Erythroblast (primary cell): ENCODE measurements around the gene PACS2.

Experiments
- DNase-seq, 2 experiments: peaks; one replicate each; lab custom pipeline; 2025; lab: John Stamatoyannopoulos, UW
- GATA1 ChIP-seq: IDR thresholded peaks from 2 replicates; pipeline ENCODE4 v1.6.1; 2011; ENCODE audit warnings: low read depth, mild to moderate bottlenecking, control low read depth, low read length, moderate library complexity
- POLR2A ChIP-seq: IDR thresholded peaks from 2 replicates; pipeline ENCODE4 v1.6.1; 2011; ENCODE audit warnings: mild to moderate bottlenecking, low read length

The PACS2 gene

GRCh38 chr14:105436891-105437722, 122.6 kb downstream of the PACS2 start:
- no peak for DNase-seq
- TF ChIP-seq GATA1, result no peak

- no peak for DNase-seq
- TF ChIP-seq POLR2A, result no peak
- no peak for TF ChIP-seq GATA1
These were observed 123.4 kb downstream of the PACS2 start for GRCh38 chr14:105437723-105438500.

- TF ChIP-seq POLR2A, result no peak
- no peak for TF ChIP-seq GATA1
- DNase-seq, result no peak
These were observed 124.6 kb downstream of the PACS2 start for GRCh38 chr14:105439179-105439578.

DNA sequence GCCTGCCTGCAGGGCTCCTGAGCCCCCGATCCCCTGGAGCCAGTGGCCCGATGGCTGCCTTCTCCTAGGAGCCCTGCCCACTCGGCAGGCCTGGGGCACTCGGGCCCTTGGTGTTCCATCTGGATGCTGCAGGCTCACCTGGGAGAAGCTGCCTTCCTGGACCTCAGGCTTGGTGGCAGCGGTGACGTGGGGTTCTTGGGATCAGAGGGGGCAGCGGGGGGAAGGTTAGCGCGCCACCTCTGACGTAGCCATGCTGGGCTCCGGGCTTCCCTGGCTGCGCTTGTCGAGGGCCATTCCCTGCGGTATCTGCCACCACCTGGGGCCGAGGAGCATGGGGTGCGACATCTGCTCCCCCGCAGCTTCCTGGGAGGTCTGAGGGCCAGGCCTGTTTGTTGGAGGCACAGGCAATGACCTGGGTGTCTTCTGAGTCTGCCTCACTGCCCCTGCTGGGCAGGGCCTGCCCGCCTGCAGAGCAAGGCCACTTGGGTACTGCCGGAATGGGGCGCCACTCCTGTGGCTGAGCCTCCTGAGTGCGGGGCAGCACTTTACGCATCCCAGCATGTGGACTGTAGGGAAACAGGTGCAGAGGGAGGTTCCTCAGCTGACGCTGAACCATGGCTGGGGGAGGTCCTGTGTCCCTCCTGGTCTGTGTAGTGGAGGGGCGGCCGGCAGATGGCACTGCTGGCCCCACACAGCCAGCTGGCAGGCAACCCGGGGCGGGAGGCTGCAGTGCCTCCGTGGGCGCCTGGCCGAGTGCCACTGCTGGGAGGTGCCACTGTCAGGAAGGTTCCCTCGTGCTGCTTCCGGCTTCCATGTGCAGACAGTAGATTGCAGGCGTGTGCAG, 125.4 kb downstream of the PACS2 start:
- TF ChIP-seq GATA1 (no peak), POLR2A (no peak)
- DNase-seq, result no peak

DNA sequence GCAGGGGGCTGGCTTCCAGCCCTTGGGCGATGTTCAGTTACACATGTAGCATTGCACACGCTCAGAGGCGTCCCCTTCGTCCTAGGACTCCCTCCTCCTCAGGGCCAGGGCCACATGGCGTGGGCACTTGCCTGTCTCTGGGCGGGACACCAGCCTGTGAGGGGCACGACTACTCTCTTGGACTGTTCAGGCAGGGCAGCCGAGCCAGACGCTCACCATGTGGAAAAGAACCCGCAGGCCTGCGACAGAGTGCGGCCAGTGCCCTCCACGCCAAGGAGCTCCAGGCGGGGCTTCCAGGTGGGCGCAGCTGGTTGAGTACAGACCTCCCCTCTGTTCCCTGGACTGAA, 126.0 kb downstream of the PACS2 start:
- TF ChIP-seq POLR2A (no peak), GATA1 (no peak)
- DNase-seq, result no peak

GRCh38 chr14:105440992-105441391, 126.4 kb downstream of the PACS2 start:
- DNase-seq, result no peak
- TF ChIP-seq POLR2A, result no peak
- no peak for TF ChIP-seq GATA1

- DNase-seq, result no peak
- TF ChIP-seq GATA1 (no peak), POLR2A (no peak)
These were observed 127.6 kb downstream of the PACS2 start for GRCh38 chr14:105442125-105442524.

DNA sequence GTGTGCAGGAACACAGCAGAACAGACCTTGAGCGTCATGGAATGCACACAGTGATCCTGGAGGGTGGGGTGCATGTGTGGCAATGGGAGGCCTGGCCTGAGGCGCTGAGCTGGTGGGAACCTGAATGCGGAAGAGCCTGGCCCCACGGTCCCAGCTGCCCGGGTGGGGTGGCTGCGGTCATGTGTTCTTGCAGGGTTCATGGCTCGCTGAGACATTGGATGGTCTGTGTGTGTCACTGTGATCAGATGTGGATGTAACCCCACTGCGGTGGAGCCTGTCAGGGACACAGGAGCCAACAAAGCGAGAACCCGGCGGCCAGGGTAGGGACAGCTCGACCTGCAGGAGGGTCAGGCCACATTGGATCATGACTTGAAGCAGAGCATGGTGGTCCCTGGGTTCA, 128.3 kb downstream of the PACS2 start:
- DNase-seq, result no peak
- TF ChIP-seq GATA1 (no peak), POLR2A (no peak)

GRCh38 chr14:105444859-105445258, 130.3 kb downstream of the PACS2 start:
- no peak for TF ChIP-seq GATA1
- no peak for TF ChIP-seq POLR2A
- DNase-seq, result no peak

GRCh38 chr14:105445290-105445689, 130.7 kb downstream of the PACS2 start:
- no peak for TF ChIP-seq GATA1
- no peak for TF ChIP-seq POLR2A
- DNase-seq, result no peak

DNA sequence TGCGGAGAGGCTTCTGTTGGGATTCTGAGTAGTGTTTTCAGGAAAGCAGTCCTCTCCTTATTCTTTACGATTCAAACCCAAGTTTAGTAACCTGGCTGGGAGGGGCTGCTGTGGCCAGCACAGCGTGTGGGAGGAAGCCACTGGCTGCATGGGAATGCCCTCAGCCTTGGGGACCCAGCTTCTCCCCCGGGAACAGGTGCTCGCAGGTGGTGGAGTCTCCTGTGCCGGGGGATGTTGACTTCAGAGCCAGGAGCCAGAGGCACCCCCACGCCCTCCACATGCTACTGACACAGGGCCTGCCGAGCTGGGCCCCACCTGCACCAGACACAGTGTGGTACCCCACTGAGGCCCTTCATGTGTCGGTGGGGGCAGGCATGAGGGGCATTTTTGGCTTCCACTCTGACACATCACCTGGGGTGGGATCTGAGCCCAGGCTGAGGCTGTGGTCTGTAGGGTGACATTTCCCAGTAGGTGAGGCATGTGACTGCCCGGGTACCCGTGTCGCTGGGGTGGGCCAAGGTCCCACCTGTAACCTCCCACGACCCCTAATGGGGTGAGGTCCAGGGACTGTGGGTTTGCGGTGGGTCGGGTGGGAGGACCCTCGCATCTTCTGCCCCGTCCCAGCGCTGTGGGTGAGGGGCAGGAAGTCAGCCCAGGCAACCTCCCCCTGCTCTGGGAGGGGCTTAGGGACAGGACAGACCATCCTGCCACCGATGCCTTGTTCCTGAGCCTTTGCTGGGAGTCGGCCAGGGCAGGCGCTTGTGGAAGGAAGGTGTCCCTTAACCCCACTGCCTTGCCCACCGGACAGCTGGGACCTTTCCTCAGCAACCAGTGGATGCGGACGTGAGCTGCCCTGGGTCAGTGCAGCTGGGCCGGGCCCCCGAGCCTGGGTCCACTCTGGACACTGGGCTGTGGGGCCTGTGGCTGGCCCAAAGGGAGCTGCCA, 131.6 kb downstream of the PACS2 start:
- no peak for DNase-seq

GRCh38 chr14:105446971-105447370, 132.4 kb downstream of the PACS2 start:
- no peak for TF ChIP-seq POLR2A
- no peak for TF ChIP-seq GATA1
- DNase-seq, result no peak

More for the DNA sequence above, 131.6 kb downstream of the PACS2 start:
- TF ChIP-seq POLR2A (no peak), GATA1 (no peak)
